OCI-M1 (cell line): ENCODE data around the gene KCNJ14.

Experiments
- DNase-seq: peaks from one replicate; lab custom pipeline; 2025; lab: John Stamatoyannopoulos, UW

Gene KCNJ14

DNA sequence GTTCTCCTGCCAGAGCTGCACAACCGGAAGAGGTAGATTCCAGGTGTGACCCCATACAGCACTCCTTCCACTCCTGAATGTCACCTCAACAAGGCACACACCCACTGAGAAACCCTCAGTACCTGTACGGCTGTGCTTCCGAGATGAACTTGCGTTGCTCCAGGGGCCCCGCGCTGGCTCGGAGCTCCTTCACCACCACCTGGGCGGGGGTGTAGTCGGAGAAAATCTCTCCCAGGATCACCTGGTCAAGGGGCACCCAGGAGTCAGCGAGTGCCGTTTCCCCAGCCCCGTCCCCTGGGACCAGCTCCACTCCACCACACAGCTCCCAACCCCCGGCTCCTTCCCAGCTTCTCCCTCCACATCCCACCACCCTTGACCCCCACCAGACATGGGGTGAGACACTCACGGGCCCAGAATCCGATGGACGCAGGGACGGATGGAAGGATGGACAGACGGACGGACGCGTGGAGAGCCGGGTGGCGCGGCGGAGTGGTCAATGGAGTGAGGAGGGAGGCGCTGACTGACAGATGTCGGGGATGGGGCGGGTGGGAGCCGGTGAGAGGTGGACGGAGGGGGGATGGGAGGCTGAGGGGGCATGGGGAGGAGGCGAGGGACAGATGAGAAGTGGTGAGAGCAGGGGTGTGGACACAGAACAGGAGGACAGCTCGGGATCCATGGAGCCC lies 53.5 kb downstream of the KCNJ14 start:
- no peak for DNase-seq

DNA sequence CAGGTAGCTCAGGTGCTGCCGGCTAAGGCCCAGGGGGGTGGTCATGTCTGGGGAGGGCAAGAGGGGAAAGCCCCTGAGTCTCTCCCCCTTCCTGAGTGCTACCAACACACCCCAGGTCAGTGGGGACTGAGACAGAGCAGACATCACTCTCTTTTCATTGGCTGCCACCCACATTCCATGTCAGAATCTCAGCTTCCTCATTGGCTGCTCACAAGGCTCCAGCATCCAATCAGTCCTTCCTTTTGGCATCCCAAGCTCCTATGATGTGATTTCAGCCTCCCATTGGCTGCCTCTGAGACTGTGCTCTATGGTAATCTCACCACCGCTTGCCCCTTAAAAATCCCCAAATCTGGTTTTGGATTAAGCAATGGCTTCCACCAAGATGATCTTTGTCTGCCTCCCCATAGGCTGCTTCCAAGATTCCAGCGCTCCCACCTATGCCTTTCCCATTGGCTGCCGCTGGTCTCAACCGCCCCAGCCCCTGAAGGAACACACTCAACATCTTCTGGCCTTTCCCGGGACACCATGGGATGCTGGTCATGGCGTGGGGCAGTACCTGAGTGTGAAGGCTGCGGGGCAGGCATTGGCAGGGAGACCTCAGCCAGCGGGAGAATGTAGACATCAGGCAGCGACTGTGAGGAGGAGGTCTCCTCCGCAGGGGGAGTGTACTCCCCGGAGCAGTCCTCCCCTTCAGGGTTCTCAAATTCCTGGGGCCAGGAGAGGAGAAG lies 54.3 kb downstream of the KCNJ14 start:
- no peak for DNase-seq

- DNase-seq, result peak; percentile 75
Observed at GRCh38 chr19:48510421-48511268, 55.3 kb downstream of the KCNJ14 start.

GRCh38 chr19:48511321-48511731 lies 56.0 kb downstream of the KCNJ14 start:
- DNase-seq, result no peak

- peak; percentile 27 for DNase-seq
Observed at GRCh38 chr19:48511800-48512503, 56.6 kb downstream of the KCNJ14 start, which contains the start of gene LMTK3. TSS of gene LMTK3 (minus strand) at chr19:48511835. CDS start at chr19:48511576, 259 bp downstream.

DNA sequence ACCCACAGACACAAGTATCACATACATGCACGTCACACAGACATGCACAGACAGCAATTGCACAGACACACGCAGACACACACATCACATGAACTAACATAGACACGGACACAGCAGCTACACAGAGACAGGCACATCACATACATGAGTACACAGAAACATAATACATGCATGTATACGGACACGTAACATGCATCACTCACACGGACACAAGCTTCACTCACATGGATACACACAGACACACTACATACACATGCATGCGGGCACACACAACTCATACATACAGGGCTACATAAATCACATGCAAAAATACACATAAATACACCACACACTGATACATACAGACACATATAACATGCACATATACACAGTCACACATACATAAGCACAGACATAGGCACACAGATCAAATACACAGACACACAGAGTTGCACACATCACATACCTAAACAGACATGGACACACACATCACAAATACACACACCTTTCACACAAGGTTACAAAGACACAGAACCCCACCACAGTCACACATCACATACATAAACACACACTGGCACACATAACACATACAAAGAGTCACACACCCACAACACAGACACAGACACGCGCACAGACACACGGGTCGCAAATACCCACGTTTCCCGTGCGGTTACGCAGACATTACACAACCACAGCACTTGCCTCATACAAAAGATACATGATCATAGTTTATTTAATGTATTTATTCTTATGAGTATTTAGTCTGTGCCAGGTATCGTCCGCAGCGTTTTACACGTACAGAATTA lies 57.3 kb downstream of the KCNJ14 start:
- no peak for DNase-seq

DNA sequence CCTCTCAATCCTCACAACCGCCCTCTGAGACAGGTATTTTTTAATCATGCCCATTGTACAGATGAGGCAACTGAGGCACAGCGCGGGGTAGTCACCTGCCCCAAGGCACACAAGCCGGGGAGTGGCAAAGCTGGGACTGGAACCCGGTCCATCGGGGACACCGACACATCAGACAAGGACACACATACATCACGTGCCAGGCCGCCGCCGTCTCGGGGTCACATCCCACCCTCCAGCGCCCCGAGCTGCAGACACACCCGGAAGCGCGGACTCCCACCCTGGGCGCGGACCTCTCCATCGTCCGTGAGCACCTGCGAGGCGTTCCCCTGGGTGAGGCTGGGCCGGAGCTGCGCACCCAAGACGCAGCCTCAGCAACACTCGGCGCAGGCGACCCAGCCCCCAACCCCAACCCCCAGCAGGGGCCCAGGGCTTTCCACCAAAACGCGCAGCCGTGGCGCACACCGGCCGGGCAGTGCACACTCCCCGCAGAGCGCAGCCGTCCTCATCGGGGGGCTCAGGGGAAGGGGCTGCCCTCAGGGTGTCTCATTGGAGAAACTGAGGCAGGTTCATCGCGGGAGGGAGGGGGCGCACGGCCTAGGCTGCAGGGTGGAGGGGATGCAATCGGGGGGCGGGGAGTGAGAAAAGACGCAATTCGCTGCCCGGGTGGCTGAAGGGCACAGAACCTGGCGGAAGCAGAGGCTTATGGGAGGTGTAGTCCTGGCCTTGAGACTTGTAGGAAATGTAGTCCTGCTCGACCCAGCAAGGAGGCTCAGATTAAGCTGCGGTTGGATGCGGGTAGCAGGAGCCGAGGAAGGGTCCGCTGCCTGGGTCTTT lies 58.1 kb downstream of the KCNJ14 start:
- DNase-seq, result peak; percentile 79

DNA sequence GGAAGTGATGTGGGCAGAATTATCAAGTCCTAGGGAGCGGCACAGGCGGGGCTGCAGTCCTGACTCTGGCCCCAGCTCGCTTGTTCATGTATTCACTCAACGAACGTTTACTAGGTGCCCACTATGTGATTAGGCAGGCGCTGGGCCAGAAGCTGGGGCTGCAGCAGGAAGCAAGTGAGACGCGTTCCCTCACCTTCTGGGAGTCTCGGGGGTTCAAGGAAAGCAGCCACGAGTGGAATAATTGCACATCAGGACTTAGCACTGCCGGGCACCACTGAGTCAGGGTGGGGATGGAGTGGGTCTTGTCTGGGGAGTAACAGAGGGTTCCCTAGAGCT lies 58.7 kb downstream of the KCNJ14 start:
- DNase-seq, result no peak

- no peak for DNase-seq
Observed at GRCh38 chr19:48516536-48516935, 61.2 kb downstream of the KCNJ14 start.
